ACC112 (cell line): Measurements from ENCODE around the gene ZNF281.

Experiments
- H2AFZ ChIP-seq: fragments of 200-600 bp; sonication (generic); one replicate; pipeline ENCODE4 v1.6.0; 2017; ENCODE audit warnings: antibody characterized with exemption, low read length; ENCODE audit not compliant: unreplicated experiment
- H3K27ac ChIP-seq: fragments of 200-600 bp; sonication (generic); 2 replicates; pipeline ENCODE4 v1.5.1; 2014; ENCODE audit warnings: low read depth, mild to moderate bottlenecking, antibody characterized with exemption, low read length, moderate library complexity
- H3K27me3 ChIP-seq: fragments of 200-600 bp; sonication (generic); 2 replicates; pipeline ENCODE4 v1.6.1; 2014; ENCODE audit warnings: mild to moderate bottlenecking, antibody characterized with exemption, low read length, moderate library complexity, mixed read lengths; ENCODE audit not compliant: insufficient read depth
- H3K36me3 ChIP-seq: fragments of 200-600 bp; sonication (generic); 2 replicates; pipeline ENCODE4 v1.6.1; 2016; ENCODE audit warnings: mild to moderate bottlenecking, antibody characterized with exemption, low read length, moderate library complexity, mixed read lengths; ENCODE audit not compliant: insufficient read depth
- H3K4me1 ChIP-seq: fragments of 200-600 bp; sonication (generic); one replicate; pipeline ENCODE4 v1.6.1; 2016; ENCODE audit warnings: low read length, mixed read lengths; ENCODE audit not compliant: insufficient read depth, unreplicated experiment, control insufficient read depth
- H3K4me3 ChIP-seq: fragments of 200-600 bp; sonication (generic); 2 replicates; pipeline ENCODE4 v1.5.1; 2014; ENCODE audit warnings: mild to moderate bottlenecking, low read depth, low read length
- H3K79me2 ChIP-seq: fragments of 200-600 bp; sonication (generic); one replicate; pipeline ENCODE4 v1.6.0; 2016; ENCODE audit warnings: low read length; ENCODE audit not compliant: control insufficient read depth, unreplicated experiment, insufficient read depth

Gene ZNF281

DNA sequence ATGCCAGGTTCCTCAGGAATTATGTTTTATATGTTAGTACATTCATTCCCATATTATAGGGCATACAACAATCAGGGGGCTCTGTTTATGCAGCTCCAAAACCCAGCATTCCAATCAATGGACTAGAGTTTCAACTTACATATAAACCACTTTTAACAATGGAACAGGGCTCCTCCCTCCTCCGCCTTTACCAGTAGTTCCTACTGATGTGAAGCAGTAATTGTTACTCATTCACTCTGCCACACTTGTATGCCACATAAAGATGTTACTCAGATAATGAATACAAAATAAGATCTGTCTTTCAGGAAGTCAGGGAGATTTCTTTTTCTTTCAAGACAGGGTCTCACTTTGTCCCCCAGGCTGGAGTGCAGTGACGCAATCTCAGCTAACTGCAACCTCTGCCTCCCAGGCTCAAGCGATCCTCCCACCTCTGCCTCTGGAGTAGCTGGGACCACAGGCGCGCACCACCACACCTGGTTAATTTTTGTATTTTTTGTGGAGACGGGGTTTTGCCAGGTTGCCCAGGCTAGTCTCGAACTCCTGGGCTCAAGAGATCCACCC is 17.1 kb downstream of the ZNF281 start:
- Histone ChIP-seq H3K4me3 (no peak overlapping the region), H3K27me3 (no peaks in the 10 kb centered on the region), H2AFZ (no peak overlapping the region), H3K4me1 (peaks cover 6% of the 10 kb centered on the region), H3K27ac (no peak overlapping the region), H3K79me2 (no peaks in the 10 kb centered on the region), H3K36me3 (no peaks in the 10 kb centered on the region)

DNA sequence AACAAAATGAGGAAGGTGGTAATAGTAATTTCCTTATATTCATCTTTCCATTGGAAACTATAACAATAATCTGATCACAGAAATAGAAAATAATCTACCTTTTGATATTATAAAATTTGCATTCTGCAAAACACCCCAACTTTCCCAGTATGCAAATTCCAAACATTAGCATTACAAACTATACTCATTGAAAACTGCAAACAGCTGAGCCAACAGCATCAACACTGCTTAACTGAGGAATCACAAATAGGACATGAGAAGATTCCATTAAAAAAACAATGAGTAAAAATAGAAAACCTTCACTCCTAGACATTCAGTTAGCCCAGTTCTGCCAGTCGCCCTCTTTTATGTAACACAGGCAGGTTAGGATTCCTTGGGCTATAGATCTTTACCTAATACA is 18.1 kb downstream of the ZNF281 start:
- no peaks in the 10 kb centered on the region for H3K79me2 ChIP-seq
- H3K27me3 ChIP-seq, result no peaks in the 10 kb centered on the region
- no peak overlapping the region for H3K27ac ChIP-seq
- H3K36me3 ChIP-seq, result no peaks in the 10 kb centered on the region
- H3K4me3 ChIP-seq, result no peak overlapping the region
- H2AFZ ChIP-seq, result no peak overlapping the region
- peaks cover 6% of the 10 kb centered on the region for H3K4me1 ChIP-seq

DNA sequence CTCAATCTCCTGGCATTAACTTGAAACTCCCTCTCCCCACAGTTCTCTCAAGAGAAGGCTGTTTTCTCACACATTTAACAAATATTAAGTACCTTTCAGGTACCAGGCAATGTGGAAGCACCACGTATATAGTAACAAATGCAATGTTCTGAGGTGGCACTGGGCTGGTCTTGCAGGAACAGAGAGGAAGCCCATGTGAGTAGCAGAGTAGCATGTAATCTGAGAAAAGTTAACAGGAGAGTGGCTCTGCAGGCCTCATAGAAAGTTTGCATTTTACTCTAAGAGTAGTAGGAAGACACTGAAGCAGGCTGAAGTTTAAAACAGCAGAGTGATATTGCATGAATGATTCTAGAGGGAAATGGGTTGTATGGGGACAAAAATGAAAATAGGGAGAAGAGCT is 21.0 kb downstream of the ZNF281 start:
- peaks cover 6% of the 10 kb centered on the region for H3K4me1 ChIP-seq
- H2AFZ ChIP-seq, result no peak overlapping the region
- no peak overlapping the region for H3K4me3 ChIP-seq
- H3K27me3 ChIP-seq, result no peaks in the 10 kb centered on the region
- H3K27ac ChIP-seq, result peak overlapping the region; percentile 27; the same call in 1 of the 2 replicates
- no peaks in the 10 kb centered on the region for H3K36me3 ChIP-seq
- no peaks in the 10 kb centered on the region for H3K79me2 ChIP-seq

DNA sequence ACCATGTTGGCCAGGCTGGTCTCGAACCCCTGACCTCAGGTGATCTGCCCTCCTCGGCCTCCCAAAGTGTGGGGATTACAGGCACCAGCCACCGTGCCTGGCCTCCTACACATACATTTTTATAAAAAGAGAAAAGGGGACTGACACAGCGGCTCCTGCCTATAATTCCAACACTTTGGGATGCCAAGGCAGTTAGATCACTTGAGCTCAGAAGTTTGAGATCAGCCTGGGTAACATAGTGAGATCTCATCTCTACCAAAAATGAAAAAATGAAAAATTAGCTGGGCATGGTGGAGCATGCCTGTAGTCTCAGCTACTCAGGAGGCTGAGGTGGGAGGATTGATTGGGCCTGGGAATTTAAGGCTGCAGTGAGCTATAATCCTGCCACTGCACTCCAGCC is 23.4 kb downstream of the ZNF281 start:
- H3K27ac ChIP-seq, result no peak overlapping the region
- H3K27me3 ChIP-seq, result no peaks in the 10 kb centered on the region
- peaks cover 6% of the 10 kb centered on the region for H3K4me1 ChIP-seq
- no peaks in the 10 kb centered on the region for H3K36me3 ChIP-seq
- H3K79me2 ChIP-seq, result no peaks in the 10 kb centered on the region
- no peak overlapping the region for H3K4me3 ChIP-seq
- no peak overlapping the region for H2AFZ ChIP-seq

DNA sequence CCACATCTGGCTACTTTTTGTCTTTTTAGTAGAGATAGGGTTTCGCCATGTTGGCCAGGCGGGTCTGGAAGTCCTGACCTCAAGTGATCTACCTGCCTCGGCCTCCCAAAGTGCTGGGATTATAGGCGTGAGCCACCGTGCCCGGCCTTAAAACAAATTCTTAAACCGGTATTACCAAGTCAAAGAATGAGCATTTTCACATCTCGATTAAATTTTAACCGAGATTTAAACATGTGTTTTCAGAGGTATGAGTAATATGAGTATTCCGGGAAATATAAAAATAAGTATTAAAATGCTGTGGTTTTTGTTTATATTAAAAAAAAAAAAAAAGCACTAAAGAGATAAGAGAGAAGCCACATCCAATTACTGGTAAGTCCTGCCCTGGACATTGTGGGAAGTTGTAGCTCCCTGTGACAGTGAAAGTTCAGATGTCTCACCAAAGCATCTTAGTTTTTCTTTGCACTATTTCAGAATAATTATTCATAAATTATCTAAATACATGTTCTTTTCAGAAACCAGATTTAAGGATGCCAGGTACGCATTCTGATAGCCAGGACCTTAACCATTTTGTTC is 24.9 kb downstream of the ZNF281 start:
- peaks cover 16% of the 10 kb centered on the region for H3K4me1 ChIP-seq
- H3K4me3 ChIP-seq, result no peak overlapping the region
- no peak overlapping the region for H2AFZ ChIP-seq
- H3K79me2 ChIP-seq, result no peaks in the 10 kb centered on the region
- H3K27me3 ChIP-seq, result no peaks in the 10 kb centered on the region
- H3K27ac ChIP-seq, result no peak overlapping the region
- H3K36me3 ChIP-seq, result no peaks in the 10 kb centered on the region

DNA sequence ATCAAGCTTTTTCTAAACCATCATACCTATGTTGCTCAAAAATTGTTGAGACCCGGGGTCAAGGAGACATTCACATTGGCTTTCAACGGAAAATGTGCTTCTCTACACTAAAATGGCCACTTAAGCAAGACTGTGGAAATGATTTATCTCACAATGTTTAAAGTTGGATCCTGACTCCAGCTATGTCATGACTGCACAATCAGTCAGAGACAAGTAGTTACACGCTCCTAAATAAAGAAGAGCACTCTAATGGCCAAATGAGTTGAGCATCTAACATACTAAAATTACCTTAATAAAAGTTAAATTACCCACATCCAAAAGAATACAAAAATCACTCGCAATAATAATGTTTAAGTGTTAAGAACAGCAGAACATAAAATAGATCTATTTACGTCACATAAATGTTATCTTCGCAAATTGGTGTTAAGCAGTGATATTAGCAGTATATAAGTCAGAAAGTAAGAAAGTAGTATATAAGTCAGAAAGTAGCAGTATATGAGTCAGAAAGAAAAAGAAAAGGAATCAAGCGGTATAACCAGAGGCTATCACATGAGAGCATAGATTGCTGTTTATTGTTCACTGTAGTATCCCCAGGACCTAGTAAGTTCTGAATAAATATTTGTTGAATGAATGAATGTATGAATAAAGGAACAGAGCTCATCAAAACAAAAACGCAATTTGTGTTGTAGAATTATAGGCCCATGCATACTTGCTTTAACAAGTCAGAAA is 28.4 kb downstream of the ZNF281 start:
- Histone ChIP-seq H2AFZ (no peak overlapping the region), H3K4me3 (no peak overlapping the region), H3K27me3 (no peaks in the 10 kb centered on the region), H3K4me1 (peaks cover 29% of the 10 kb centered on the region), H3K79me2 (no peaks in the 10 kb centered on the region), H3K36me3 (no peaks in the 10 kb centered on the region), H3K27ac (no peak overlapping the region)

DNA sequence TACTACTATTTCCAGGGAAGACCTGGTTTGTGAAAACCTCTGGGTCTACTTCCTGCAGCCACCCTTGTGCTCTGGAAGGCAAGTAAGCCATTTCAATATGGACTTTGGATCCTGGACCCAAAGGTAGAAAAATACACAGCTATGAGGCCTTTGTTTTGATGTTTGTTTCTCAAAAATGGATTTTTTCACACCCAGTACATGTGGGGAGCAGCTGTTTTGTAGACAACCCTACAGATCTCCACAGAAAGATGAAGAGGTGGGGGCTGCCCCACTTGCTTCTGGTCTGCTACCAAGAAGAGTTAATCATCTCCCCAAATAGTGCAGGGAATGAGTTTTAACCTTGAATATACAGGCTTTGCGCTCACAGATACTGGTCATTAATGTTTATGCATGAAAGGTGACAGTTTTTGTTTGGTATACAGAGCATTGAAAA is 29.2 kb downstream of the ZNF281 start:
- peak overlapping the region; percentile 84 for H3K27ac ChIP-seq
- H3K36me3 ChIP-seq, result no peaks in the 10 kb centered on the region
- peaks cover 29% of the 10 kb centered on the region for H3K4me1 ChIP-seq
- H3K4me3 ChIP-seq, result no peak overlapping the region
- H2AFZ ChIP-seq, result peak overlapping the region; percentile 51
- H3K27me3 ChIP-seq, result no peaks in the 10 kb centered on the region
- H3K79me2 ChIP-seq, result no peaks in the 10 kb centered on the region

DNA sequence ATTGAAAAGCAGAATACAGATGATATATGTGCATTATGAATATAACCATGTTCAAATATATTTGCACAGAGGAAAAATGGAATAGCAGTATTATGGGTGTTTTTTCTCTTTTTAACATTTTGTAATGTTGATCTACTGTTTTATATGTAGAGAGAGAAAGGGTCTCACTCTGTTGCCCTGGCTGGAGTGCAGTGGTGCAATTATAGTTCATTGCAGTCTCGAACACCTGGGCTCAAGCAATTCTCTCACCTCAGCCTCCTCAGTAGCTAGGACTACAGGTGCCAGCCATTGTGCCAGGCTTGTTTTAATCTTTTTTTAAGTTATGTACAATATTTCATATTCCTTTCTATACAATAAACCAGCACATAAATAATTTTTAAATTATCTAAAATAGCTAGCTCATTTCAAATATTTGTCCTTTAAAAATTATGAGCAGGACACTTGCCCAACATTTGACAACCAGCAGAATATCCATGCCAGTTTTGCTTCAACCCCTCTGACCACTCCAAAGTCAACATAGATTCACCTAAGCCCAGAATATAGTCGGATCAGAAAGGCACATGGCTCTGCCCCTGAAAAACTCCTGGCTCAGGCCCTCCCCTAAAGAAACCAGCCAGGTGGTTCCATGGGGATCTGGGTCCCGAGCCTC is 29.8 kb downstream of the ZNF281 start:
- H2AFZ ChIP-seq, result peak overlapping the region; percentile 51
- peak overlapping the region; percentile 84 for H3K27ac ChIP-seq
- no peaks in the 10 kb centered on the region for H3K79me2 ChIP-seq
- H3K36me3 ChIP-seq, result no peaks in the 10 kb centered on the region
- H3K4me3 ChIP-seq, result no peak overlapping the region
- no peaks in the 10 kb centered on the region for H3K27me3 ChIP-seq
- H3K4me1 ChIP-seq, result peaks cover 29% of the 10 kb centered on the region

DNA sequence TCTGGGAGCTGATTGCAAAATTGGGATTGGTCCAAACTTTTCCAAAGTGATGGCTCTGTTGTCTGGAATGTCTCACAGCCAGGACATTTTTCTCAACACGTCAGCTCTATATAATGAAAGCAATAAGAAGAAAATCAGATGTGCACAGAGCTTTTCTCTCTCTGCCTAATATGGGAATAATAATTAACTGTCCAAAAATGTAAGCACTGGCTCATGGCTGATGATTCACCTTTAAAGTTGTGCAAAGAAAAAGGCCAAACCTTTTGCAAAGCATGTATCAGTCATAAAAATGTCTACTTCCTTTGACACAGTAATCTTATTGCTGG is 30.4 kb downstream of the ZNF281 start:
- peaks cover 36% of the 10 kb centered on the region for H3K4me1 ChIP-seq
- peak overlapping the region; percentile 56 for H3K4me3 ChIP-seq
- H2AFZ ChIP-seq, result no peak overlapping the region
- H3K36me3 ChIP-seq, result no peaks in the 10 kb centered on the region
- no peaks in the 10 kb centered on the region for H3K27me3 ChIP-seq
- no peaks in the 10 kb centered on the region for H3K79me2 ChIP-seq
- H3K27ac ChIP-seq, result peak overlapping the region; percentile 84

DNA sequence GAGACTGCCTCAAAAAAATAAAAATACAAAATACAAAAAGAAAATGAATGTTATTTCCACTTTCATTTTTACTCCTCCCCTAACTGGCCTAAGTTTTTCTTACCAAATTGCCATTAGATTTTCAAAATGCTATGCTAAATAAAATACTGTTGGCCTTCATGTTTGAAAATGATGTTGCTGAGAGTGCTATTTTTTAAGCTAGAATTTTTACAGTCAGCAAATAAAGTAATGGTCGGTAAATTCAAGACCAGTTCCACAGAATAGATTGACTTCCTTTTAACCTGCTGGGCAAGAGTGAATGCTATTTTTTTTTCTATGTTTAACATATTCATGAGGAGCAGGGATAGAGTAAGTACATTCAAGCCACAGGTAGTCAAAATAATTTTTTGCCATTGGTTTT is 31.7 kb downstream of the ZNF281 start:
- Histone ChIP-seq H3K27ac (peak overlapping the region; percentile 46), H2AFZ (no peak overlapping the region), H3K36me3 (no peaks in the 10 kb centered on the region), H3K4me3 (no peak overlapping the region), H3K27me3 (no peaks in the 10 kb centered on the region), H3K4me1 (peaks cover 44% of the 10 kb centered on the region), H3K79me2 (no peaks in the 10 kb centered on the region)

DNA sequence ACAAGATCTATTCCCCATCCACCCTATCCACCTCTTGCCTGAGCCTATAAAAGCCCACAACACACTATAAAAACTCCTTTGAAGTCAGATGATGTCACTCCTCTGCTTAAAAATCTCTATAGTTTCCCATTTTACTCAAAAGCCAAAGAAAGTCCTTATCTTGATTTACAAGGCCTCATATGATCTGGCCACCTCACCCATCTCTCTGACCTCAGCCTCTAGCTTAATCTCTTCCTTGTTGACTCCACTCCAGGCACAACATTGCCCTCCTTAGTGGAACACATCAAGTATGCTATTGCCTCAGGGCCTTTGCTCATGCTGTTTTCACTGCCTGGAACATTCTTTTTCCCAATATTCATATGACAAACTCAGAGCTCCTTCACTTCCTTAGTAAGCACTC is 33.3 kb downstream of the ZNF281 start:
- Histone ChIP-seq H3K4me3 (no peak overlapping the region), H3K36me3 (no peaks in the 10 kb centered on the region), H3K79me2 (no peaks in the 10 kb centered on the region), H3K27ac (no peak overlapping the region), H2AFZ (no peak overlapping the region), H3K4me1 (peaks cover 57% of the 10 kb centered on the region), H3K27me3 (no peaks in the 10 kb centered on the region)
